ENCODE data around the gene MYO1D. TPM values are rescaled to one million over a fixed set of nuclear protein-coding genes. Genes with fewer than 3 reads are reported as not detected.

The MYO1D gene
- total RNA-seq, 2 donors from 2014 or later = 42.9 to 43.7 TPM

DNA sequence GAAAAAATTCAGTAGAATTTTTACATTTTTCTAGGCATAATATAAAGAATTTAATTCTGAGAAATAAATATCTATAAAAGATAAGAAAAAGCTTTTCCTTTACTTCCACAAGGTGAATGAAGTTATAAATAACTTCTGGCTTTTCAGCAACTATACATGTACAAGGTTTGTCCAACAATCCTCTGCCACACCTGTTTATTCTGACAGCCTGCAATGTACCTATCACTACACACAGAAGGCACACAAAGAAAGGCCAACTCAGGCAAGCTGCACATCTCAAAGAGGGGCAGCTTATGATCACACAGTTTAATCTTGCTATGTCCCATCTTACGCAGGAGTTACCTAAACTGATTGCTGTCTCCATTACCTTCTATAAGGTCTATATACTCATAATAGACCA is 120.2 kb downstream of the MYO1D start:
- H3K27me3 Mint-ChIP-seq (ENCODE audit: insufficient read depth) = no peaks in the 10 kb centered on the region
- no peaks in the 10 kb centered on the region for H3K9me3 ChIP-seq (ENCODE audit: control insufficient read depth, low read length)
- H3K27ac Mint-ChIP-seq = no peak overlapping the region
- H3K9me3 Mint-ChIP-seq = no peaks in the 10 kb centered on the region
- H3K9ac ChIP-seq (ENCODE audit: extremely low read depth, low read length, poor library complexity, severe bottlenecking) = no peak overlapping the region
- DNase-seq = no peak
- TF ChIP-seq, protein P1, sequence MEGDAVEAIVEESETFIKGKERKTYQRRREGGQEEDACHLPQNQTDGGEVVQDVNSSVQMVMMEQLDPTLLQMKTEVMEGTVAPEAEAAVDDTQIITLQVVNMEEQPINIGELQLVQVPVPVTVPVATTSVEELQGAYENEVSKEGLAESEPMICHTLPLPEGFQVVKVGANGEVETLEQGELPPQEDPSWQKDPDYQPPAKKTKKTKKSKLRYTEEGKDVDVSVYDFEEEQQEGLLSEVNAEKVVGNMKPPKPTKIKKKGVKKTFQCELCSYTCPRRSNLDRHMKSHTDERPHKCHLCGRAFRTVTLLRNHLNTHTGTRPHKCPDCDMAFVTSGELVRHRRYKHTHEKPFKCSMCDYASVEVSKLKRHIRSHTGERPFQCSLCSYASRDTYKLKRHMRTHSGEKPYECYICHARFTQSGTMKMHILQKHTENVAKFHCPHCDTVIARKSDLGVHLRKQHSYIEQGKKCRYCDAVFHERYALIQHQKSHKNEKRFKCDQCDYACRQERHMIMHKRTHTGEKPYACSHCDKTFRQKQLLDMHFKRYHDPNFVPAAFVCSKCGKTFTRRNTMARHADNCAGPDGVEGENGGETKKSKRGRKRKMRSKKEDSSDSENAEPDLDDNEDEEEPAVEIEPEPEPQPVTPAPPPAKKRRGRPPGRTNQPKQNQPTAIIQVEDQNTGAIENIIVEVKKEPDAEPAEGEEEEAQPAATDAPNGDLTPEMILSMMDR (conservative IDR thresholded peaks at IDR 0.05) = no peak
- no peak overlapping the region for H3K27ac ChIP-seq (ENCODE audit: low read depth, low read length)
- H3K36me3 Mint-ChIP-seq (ENCODE audit: low read depth) = peaks cover 22% of the 10 kb centered on the region
- H3K36me3 ChIP-seq (ENCODE audit: control insufficient read depth, insufficient read depth, low read length) = peaks cover 19% of the 10 kb centered on the region
- H3K27me3 ChIP-seq (ENCODE audit: control insufficient read depth, insufficient read depth, low read length, poor library complexity, severe bottlenecking) = no peaks in the 10 kb centered on the region
- no peaks in the 10 kb centered on the region for H3K4me1 Mint-ChIP-seq
- H3K4me3 ChIP-seq (ENCODE audit: low read length) = no peak overlapping the region
- 87 to 97% methylated on average over 1 of the region's 1 CpG for WGBS, 2 experiments (ENCODE audit: insufficient coverage in 1 of 2, insufficient read length in 1 of 2)
- H3K4me1 ChIP-seq (ENCODE audit: control insufficient read depth, insufficient read depth, low read length) = no peaks in the 10 kb centered on the region
- H3K4me3 Mint-ChIP-seq = no peak overlapping the region

DNA sequence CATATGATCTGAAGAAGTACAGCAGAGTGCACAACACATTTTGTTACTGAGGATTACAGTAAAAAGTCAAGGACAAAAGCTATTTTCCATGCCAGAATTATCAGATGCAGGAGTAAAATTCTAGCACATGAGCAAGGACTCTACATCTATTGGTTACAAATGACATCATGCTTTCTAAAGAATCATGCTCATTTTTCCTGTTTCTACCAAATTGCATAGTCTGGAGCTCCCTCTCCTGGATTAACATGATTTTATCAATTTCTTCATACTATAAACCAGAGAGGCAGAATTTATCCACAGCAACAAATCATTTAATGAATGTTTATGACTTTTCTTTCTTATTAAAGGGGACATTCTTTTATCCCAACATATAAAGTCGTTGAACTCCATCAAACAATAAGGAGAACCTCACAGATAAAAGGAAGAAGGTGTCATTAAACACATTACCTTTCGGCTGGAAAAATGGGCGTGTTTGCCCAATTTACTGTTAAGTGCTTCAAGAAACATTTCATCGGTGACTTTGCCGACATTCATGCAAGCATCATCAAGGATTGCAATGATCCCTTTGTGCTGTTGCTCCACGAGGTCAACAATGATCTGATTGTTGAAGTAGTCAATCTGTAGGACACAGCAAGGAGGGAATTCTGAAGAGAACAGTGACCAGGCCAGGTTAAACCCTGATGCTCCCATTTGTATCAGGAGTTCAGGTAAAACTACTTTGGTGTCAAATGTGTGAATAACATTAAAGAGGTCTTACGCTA is 121.7 kb downstream of the MYO1D start:
- Histone ChIP-seq H3K27ac (ENCODE audit: low read depth, low read length) (no peak overlapping the region), H3K9me3 (ENCODE audit: control insufficient read depth, low read length) (no peaks in the 10 kb centered on the region), H3K9ac (ENCODE audit: extremely low read depth, low read length, poor library complexity, severe bottlenecking) (no peak overlapping the region), H3K36me3 (ENCODE audit: control insufficient read depth, insufficient read depth, low read length) (peaks cover 19% of the 10 kb centered on the region), H3K27me3 (ENCODE audit: control insufficient read depth, insufficient read depth, low read length, poor library complexity, severe bottlenecking) (no peaks in the 10 kb centered on the region), H3K4me3 (ENCODE audit: low read length) (no peak overlapping the region), H3K4me1 (ENCODE audit: control insufficient read depth, insufficient read depth, low read length) (no peaks in the 10 kb centered on the region)
- Mint-ChIP-seq H3K36me3 (ENCODE audit: low read depth) (peaks cover 15% of the 10 kb centered on the region), H3K4me1 (no peaks in the 10 kb centered on the region), H3K4me3 (no peak overlapping the region), H3K9me3 (no peaks in the 10 kb centered on the region), H3K27me3 (ENCODE audit: insufficient read depth) (no peaks in the 10 kb centered on the region), H3K27ac (no peak overlapping the region)
- TF ChIP-seq, protein P1 (conservative IDR thresholded peaks at IDR 0.05) = peak; percentile 64
- WGBS, 2 experiments (ENCODE audit: insufficient coverage in 1 of 2, insufficient read length in 1 of 2) = 85 to 93% methylated on average over 6 to 7 of the region's 7 CpGs
- no peak for DNase-seq

DNA sequence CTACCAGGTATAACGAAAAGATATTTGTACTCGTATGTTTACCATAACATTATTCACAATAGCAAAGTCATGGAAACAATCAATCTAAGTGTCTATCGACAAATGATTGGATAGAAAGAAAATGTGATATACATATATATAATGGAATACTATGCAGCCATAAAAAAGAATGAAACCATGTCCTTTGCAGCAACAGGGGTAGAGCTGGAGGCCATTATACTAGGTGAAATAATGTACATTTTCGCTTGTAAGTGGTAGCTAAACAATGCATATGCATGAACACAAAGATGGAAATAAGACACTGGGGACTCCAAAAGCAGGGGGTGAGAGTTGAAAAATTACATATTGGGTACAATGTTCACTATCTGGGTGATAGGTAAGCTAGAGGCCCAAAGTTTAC is 124.0 kb downstream of the MYO1D start:
- peaks cover 20% of the 10 kb centered on the region for H3K36me3 Mint-ChIP-seq (ENCODE audit: low read depth)
- H3K27me3 ChIP-seq (ENCODE audit: control insufficient read depth, insufficient read depth, low read length, poor library complexity, severe bottlenecking) = no peaks in the 10 kb centered on the region
- TF ChIP-seq, protein P1 (conservative IDR thresholded peaks at IDR 0.05) = no peak
- H3K9me3 Mint-ChIP-seq = no peaks in the 10 kb centered on the region
- peaks cover 13% of the 10 kb centered on the region for H3K36me3 ChIP-seq (ENCODE audit: control insufficient read depth, insufficient read depth, low read length)
- no peaks in the 10 kb centered on the region for H3K4me1 Mint-ChIP-seq
- no peak overlapping the region for H3K27ac ChIP-seq (ENCODE audit: low read depth, low read length)
- H3K4me3 ChIP-seq (ENCODE audit: low read length) = no peak overlapping the region
- DNase-seq = no peak
- H3K9ac ChIP-seq (ENCODE audit: extremely low read depth, low read length, poor library complexity, severe bottlenecking) = no peak overlapping the region
- WGBS, 2 experiments (ENCODE audit: insufficient coverage in 1 of 2, insufficient read length in 1 of 2) = 88% methylated on average over 3 of the region's 4 CpGs; no CpG with 5 or more reads in 1 of the 2 experiments
- H3K27ac Mint-ChIP-seq = no peak overlapping the region
- no peak overlapping the region for H3K4me3 Mint-ChIP-seq
- no peaks in the 10 kb centered on the region for H3K9me3 ChIP-seq (ENCODE audit: control insufficient read depth, low read length)
- H3K27me3 Mint-ChIP-seq (ENCODE audit: insufficient read depth) = no peaks in the 10 kb centered on the region
- no peaks in the 10 kb centered on the region for H3K4me1 ChIP-seq (ENCODE audit: control insufficient read depth, insufficient read depth, low read length)
